ENCODE results near the gene ASIP.

DNA sequence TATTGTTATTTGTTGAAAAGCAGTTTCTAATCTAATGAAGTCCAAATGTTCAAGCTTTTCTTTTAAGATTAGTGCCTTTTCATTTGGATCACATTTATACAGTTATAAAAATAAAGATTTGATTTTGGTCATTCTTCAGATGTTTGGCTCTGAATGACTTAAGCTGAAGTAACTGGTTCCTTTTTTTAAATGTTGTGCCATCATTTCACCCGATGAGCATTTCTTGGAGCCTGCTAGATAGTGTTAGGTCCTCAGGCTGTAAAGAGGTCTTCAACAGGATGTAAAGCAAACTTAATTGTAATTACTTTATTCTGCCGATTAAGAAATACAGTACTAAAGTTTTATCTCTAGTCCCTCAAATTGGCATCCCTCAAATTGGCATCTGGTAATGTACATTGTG lies 41.2 kb upstream of the ASIP start:
- TF ChIP-seq, protein P1, sequence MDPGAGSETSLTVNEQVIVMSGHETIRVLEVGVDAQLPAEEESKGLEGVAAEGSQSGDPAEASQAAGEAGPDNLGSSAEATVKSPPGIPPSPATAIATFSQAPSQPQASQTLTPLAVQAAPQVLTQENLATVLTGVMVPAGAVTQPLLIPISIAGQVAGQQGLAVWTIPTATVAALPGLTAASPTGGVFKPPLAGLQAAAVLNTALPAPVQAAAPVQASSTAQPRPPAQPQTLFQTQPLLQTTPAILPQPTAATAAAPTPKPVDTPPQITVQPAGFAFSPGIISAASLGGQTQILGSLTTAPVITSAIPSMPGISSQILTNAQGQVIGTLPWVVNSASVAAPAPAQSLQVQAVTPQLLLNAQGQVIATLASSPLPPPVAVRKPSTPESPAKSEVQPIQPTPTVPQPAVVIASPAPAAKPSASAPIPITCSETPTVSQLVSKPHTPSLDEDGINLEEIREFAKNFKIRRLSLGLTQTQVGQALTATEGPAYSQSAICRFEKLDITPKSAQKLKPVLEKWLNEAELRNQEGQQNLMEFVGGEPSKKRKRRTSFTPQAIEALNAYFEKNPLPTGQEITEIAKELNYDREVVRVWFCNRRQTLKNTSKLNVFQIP (CRISPR knock-in tag; IDR thresholded peaks at IDR 0.05; ENCODE audit: borderline replicate concordance, low read depth): no peak
- TF ChIP-seq, protein P2, sequence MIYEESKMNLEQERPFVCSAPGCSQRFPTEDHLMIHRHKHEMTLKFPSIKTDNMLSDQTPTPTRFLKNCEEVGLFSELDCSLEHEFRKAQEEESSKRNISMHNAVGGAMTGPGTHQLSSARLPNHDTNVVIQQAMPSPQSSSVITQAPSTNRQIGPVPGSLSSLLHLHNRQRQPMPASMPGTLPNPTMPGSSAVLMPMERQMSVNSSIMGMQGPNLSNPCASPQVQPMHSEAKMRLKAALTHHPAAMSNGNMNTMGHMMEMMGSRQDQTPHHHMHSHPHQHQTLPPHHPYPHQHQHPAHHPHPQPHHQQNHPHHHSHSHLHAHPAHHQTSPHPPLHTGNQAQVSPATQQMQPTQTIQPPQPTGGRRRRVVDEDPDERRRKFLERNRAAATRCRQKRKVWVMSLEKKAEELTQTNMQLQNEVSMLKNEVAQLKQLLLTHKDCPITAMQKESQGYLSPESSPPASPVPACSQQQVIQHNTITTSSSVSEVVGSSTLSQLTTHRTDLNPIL (CRISPR knock-in tag; IDR thresholded peaks at IDR 0.05; ENCODE audit: low read depth): no peak
- no peak for TF ChIP-seq GLIS3 (CRISPR knock-in tag; IDR thresholded peaks at IDR 0.05)
- TF ChIP-seq, protein P3, sequence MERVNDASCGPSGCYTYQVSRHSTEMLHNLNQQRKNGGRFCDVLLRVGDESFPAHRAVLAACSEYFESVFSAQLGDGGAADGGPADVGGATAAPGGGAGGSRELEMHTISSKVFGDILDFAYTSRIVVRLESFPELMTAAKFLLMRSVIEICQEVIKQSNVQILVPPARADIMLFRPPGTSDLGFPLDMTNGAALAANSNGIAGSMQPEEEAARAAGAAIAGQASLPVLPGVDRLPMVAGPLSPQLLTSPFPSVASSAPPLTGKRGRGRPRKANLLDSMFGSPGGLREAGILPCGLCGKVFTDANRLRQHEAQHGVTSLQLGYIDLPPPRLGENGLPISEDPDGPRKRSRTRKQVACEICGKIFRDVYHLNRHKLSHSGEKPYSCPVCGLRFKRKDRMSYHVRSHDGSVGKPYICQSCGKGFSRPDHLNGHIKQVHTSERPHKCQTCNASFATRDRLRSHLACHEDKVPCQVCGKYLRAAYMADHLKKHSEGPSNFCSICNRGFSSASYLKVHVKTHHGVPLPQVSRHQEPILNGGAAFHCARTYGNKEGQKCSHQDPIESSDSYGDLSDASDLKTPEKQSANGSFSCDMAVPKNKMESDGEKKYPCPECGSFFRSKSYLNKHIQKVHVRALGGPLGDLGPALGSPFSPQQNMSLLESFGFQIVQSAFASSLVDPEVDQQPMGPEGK (CRISPR knock-in tag; IDR thresholded peaks at IDR 0.05; ENCODE audit: borderline replicate concordance): no peak
- TF ChIP-seq ZFP30 (CRISPR knock-in tag; IDR thresholded peaks at IDR 0.05): no peak
- TF ChIP-seq SNAI2 (CRISPR knock-in tag; IDR thresholded peaks at IDR 0.05): no peak
- no peak for TF ChIP-seq OSR1 (CRISPR knock-in tag; IDR thresholded peaks at IDR 0.05)
- no peak for TF ChIP-seq ZNF8 (CRISPR knock-in tag; IDR thresholded peaks at IDR 0.05)
- no peak for TF ChIP-seq TOX (CRISPR knock-in tag; IDR thresholded peaks at IDR 0.05; ENCODE audit: borderline replicate concordance)
- no peak for TF ChIP-seq ZFP3 (CRISPR knock-in tag; IDR thresholded peaks at IDR 0.05)
- no peak for TF ChIP-seq ZNF565 (CRISPR knock-in tag; conservative IDR thresholded peaks at IDR 0.05; ENCODE audit: low read depth)
- no peak for TF ChIP-seq TCF4 (CRISPR knock-in tag; IDR thresholded peaks at IDR 0.05; ENCODE audit: borderline replicate concordance)
- no peak for TF ChIP-seq ESRRG (CRISPR knock-in tag; IDR thresholded peaks at IDR 0.05)
- TF ChIP-seq ARNTL (CRISPR knock-in tag; IDR thresholded peaks at IDR 0.05; ENCODE audit: borderline replicate concordance, low read depth): no peak

Measured in SK-N-SH treated with all-trans-retinoic acid at 6 μM for 48 hours (cell line).